ENCODE measurements around the gene NTM. TPM values are rescaled to one million over a fixed set of nuclear protein-coding genes. Genes with fewer than 3 reads are reported as not detected.

Gene NTM
- polyA plus RNA-seq, 1 donor (not counting 4 experiments of a cell fraction or from before 2014, with no cell fraction given): 47.9 TPM

GRCh38 chr11:131447277-131447815 is 76.9 kb downstream of the NTM start:
- H3K36me3 ChIP-seq (ENCODE audit: control insufficient read depth in 2 of 2, extremely low read depth in 1 of 2, insufficient read depth in 2 of 2, low read length in 2 of 2): no peaks in the 10 kb centered on the region

GRCh38 chr11:131447898-131448297 is 77.5 kb downstream of the NTM start:
- Histone ChIP-seq H3K4me2 (ENCODE audit: control insufficient read depth, extremely low read depth, insufficient read depth, low read depth, low read length) (no peak overlapping the region), H3K27ac (ENCODE audit: control insufficient read depth, insufficient read depth, low read length) (no peak overlapping the region), H3K4me3 (ENCODE audit: control insufficient read depth in 2 of 3, extremely low read depth in 1 of 3, insufficient read depth in 2 of 3, low read depth in 1 of 3, low read length in 3 of 3) (no peak overlapping the region), H4K20me1 (ENCODE audit: control insufficient read depth, extremely low read depth, insufficient read depth, low read length) (no peaks in the 10 kb centered on the region), H3K9me1 (ENCODE audit: control insufficient read depth, extremely low read depth, insufficient read depth, low read length) (no peaks in the 10 kb centered on the region), H3K9ac (ENCODE audit: control insufficient read depth, extremely low read depth, insufficient read depth, low read length) (no peak overlapping the region), H3K9me3 (ENCODE audit: control insufficient read depth, low read depth, low read length) (no peaks in the 10 kb centered on the region), H3K36me3 (ENCODE audit: control insufficient read depth in 2 of 2, extremely low read depth in 1 of 2, insufficient read depth in 2 of 2, low read length in 2 of 2) (no peaks in the 10 kb centered on the region), H3K4me1 (ENCODE audit: control insufficient read depth, extremely low read depth, insufficient read depth, low read length) (no peaks in the 10 kb centered on the region), H2AFZ (ENCODE audit: control insufficient read depth, low read length) (no peak overlapping the region), H3K79me2 (ENCODE audit: control insufficient read depth, insufficient read depth, low read length) (no peaks in the 10 kb centered on the region), H3K27me3 (ENCODE audit: control insufficient read depth, extremely low read depth, insufficient read depth, low read length) (no peaks in the 10 kb centered on the region)
- dilution Hi-C loops (cut with MboI; ENCODE audit: extremely low pct_ligation_motif_present, low sequenced_read_pairs): no loop called here
- no peak for TF ChIP-seq CTCF (optimal IDR thresholded peaks at IDR 0.05 in 1 of 3, IDR thresholded peaks at IDR 0.05 in 1 of 3, conservative IDR thresholded peaks at IDR 0.05 in 1 of 3; ENCODE audit: extremely low read depth in 1 of 3, insufficient read depth in 2 of 3, low read length in 3 of 3)
- TF ChIP-seq EZH2 (IDR thresholded peaks at IDR 0.05; ENCODE audit: low read length): no peak
- FAIRE-seq (no peak), DNase-seq (ENCODE audit: low read depth, low spot score) (no peak)

More at GRCh38 chr11:131447277-131447815, 76.9 kb downstream of the NTM start:
- no peak overlapping the region for H3K4me3 ChIP-seq (ENCODE audit: control insufficient read depth in 2 of 3, extremely low read depth in 1 of 3, insufficient read depth in 2 of 3, low read depth in 1 of 3, low read length in 3 of 3)
- no peak overlapping the region for H3K27ac ChIP-seq (ENCODE audit: control insufficient read depth, insufficient read depth, low read length)
- no peaks in the 10 kb centered on the region for H3K9me1 ChIP-seq (ENCODE audit: control insufficient read depth, extremely low read depth, insufficient read depth, low read length)
- dilution Hi-C loops (cut with MboI; ENCODE audit: extremely low pct_ligation_motif_present, low sequenced_read_pairs): no loop called here
- no peak overlapping the region for H2AFZ ChIP-seq (ENCODE audit: control insufficient read depth, low read length)
- no peaks in the 10 kb centered on the region for H3K27me3 ChIP-seq (ENCODE audit: control insufficient read depth, extremely low read depth, insufficient read depth, low read length)
- TF ChIP-seq CTCF (optimal IDR thresholded peaks at IDR 0.05 in 1 of 3, IDR thresholded peaks at IDR 0.05 in 1 of 3, conservative IDR thresholded peaks at IDR 0.05 in 1 of 3; ENCODE audit: extremely low read depth in 1 of 3, insufficient read depth in 2 of 3, low read length in 3 of 3): no peak
- TF ChIP-seq EZH2 (IDR thresholded peaks at IDR 0.05; ENCODE audit: low read length): no peak
- H3K9me3 ChIP-seq (ENCODE audit: control insufficient read depth, low read depth, low read length): no peaks in the 10 kb centered on the region
- H3K9ac ChIP-seq (ENCODE audit: control insufficient read depth, extremely low read depth, insufficient read depth, low read length): no peak overlapping the region
- H3K4me1 ChIP-seq (ENCODE audit: control insufficient read depth, extremely low read depth, insufficient read depth, low read length): no peaks in the 10 kb centered on the region
- no peak overlapping the region for H3K4me2 ChIP-seq (ENCODE audit: control insufficient read depth, extremely low read depth, insufficient read depth, low read depth, low read length)
- DNase-seq (ENCODE audit: low read depth, low spot score): no peak
- FAIRE-seq: no peak
- no peaks in the 10 kb centered on the region for H4K20me1 ChIP-seq (ENCODE audit: control insufficient read depth, extremely low read depth, insufficient read depth, low read length)
- no peaks in the 10 kb centered on the region for H3K79me2 ChIP-seq (ENCODE audit: control insufficient read depth, insufficient read depth, low read length)
